ENCODE measurements around the gene BNC1.

DNA sequence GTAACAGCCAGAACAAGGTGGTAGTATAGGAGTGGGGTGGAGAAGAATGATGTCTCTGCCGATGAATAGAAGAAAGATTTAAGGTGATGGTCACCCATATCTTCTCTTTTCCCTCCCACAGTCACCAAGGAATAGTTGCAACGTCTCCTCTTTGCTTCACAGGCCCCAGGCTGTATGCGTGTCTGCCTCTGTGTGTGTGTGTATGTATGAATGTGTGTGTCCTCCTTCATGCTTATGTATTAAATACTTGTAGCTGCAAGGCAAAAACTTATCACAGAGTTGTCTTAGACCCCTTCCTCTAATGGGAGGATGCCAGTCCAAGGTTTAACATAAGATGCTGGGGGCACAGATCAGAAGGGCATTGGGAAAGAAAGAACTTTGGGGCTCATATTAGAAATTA, 19.1 kb upstream of the BNC1 start:
- TF ChIP-seq, protein P1, sequence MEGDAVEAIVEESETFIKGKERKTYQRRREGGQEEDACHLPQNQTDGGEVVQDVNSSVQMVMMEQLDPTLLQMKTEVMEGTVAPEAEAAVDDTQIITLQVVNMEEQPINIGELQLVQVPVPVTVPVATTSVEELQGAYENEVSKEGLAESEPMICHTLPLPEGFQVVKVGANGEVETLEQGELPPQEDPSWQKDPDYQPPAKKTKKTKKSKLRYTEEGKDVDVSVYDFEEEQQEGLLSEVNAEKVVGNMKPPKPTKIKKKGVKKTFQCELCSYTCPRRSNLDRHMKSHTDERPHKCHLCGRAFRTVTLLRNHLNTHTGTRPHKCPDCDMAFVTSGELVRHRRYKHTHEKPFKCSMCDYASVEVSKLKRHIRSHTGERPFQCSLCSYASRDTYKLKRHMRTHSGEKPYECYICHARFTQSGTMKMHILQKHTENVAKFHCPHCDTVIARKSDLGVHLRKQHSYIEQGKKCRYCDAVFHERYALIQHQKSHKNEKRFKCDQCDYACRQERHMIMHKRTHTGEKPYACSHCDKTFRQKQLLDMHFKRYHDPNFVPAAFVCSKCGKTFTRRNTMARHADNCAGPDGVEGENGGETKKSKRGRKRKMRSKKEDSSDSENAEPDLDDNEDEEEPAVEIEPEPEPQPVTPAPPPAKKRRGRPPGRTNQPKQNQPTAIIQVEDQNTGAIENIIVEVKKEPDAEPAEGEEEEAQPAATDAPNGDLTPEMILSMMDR (conservative IDR thresholded peaks at IDR 0.05; ENCODE audit: low read depth, low read length), result no peak
- TF ChIP-seq RAD21 (IDR thresholded peaks at IDR 0.05; ENCODE audit: low read length), result no peak
- TF ChIP-seq CHD1 (IDR thresholded peaks at IDR 0.05; ENCODE audit: low read depth, low read length), result no peak
- TF ChIP-seq SMC3 (IDR thresholded peaks at IDR 0.05; ENCODE audit: low read depth, low read length), result no peak
- TF ChIP-seq BHLHE40 (IDR thresholded peaks at IDR 0.05; ENCODE audit: low read depth, low read length), result no peak
- TF ChIP-seq POLR2A (IDR thresholded peaks at IDR 0.05; ENCODE audit: low read depth, low read length), result no peak
- TF ChIP-seq NFE2L2 (IDR thresholded peaks at IDR 0.05; ENCODE audit: low read depth, low read length), result no peak
- no peak for TF ChIP-seq FOS (IDR thresholded peaks at IDR 0.05; ENCODE audit: low read depth, low read length)
- no peak for TF ChIP-seq RCOR1 (IDR thresholded peaks at IDR 0.05; ENCODE audit: insufficient replicate concordance, low read length)
- TF ChIP-seq, protein P2, sequence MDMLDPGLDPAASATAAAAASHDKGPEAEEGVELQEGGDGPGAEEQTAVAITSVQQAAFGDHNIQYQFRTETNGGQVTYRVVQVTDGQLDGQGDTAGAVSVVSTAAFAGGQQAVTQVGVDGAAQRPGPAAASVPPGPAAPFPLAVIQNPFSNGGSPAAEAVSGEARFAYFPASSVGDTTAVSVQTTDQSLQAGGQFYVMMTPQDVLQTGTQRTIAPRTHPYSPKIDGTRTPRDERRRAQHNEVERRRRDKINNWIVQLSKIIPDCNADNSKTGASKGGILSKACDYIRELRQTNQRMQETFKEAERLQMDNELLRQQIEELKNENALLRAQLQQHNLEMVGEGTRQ (IDR thresholded peaks at IDR 0.05; ENCODE audit: low read depth, low read length), result no peak
- no peak for TF ChIP-seq MAZ (IDR thresholded peaks at IDR 0.05; ENCODE audit: borderline replicate concordance, low read depth, low read length)
- no peak for TF ChIP-seq MXI1 (IDR thresholded peaks at IDR 0.05; ENCODE audit: borderline replicate concordance, low read depth, low read length)

All from IMR-90 (cell line).